Endodermal cell (in vitro differentiated cells): Measurements from ENCODE around the gene CDH13. TPM values are rescaled to one million over a fixed set of nuclear protein-coding genes. Genes with fewer than 3 reads are reported as not detected.

ENCODE experiments used
- DNase-seq: peaks from one replicate; pipeline ENCODE4 v3.0.0-alpha.2; 2017
- H3K27ac ChIP-seq: 2 replicates; pipeline ENCODE4 v1.5.1; 2013; ENCODE audit warnings: mild to moderate bottlenecking, low read depth, low read length, moderate library complexity
- H3K27me3 ChIP-seq: 2 replicates; pipeline ENCODE4 v1.6.1; 2013; ENCODE audit warnings: mild to moderate bottlenecking, low read length, moderate library complexity; ENCODE audit not compliant: insufficient read depth, control insufficient read depth, poor library complexity, severe bottlenecking
- H3K36me3 ChIP-seq: 2 replicates; pipeline ENCODE4 v1.7.0; 2013; ENCODE audit warnings: mild to moderate bottlenecking, low read length, moderate library complexity; ENCODE audit not compliant: control insufficient read depth, insufficient read depth
- H3K4me1 ChIP-seq: one replicate; pipeline ENCODE4 v1.7.0; 2013; ENCODE audit warnings: low read length; ENCODE audit not compliant: control insufficient read depth, insufficient read depth
- H3K4me3 ChIP-seq: 2 replicates; pipeline ENCODE4 v1.5.1; 2013; ENCODE audit warnings: mild to moderate bottlenecking, low read length, moderate library complexity
- H3K9ac ChIP-seq: 2 replicates; pipeline ENCODE4 v1.6.1; 2013; ENCODE audit warnings: mild to moderate bottlenecking, low read length, moderate library complexity; ENCODE audit not compliant: poor library complexity, severe bottlenecking; ENCODE audit errors: extremely low read depth
- H3K9me3 ChIP-seq: 2 replicates; pipeline ENCODE4 v1.6.1; 2013; ENCODE audit warnings: mild to moderate bottlenecking, low read length, moderate library complexity; ENCODE audit not compliant: control insufficient read depth
- H3K27ac Mint-ChIP-seq: 2 replicates; pipeline ENCODE4 v1.8.0; 2020; ENCODE audit warnings: mixed read lengths
- H3K27me3 Mint-ChIP-seq: 2 replicates; pipeline ENCODE4 v1.8.0; 2021; ENCODE audit warnings: mild to moderate bottlenecking, mixed read lengths; ENCODE audit not compliant: insufficient read depth
- H3K36me3 Mint-ChIP-seq: 2 replicates; pipeline ENCODE4 v1.8.0; 2020; ENCODE audit warnings: low read depth, mixed read lengths
- H3K4me1 Mint-ChIP-seq: 2 replicates; pipeline ENCODE4 v1.8.0; 2020; ENCODE audit warnings: mixed read lengths
- H3K4me3 Mint-ChIP-seq: 2 replicates; pipeline ENCODE4 v1.8.0; 2020; ENCODE audit warnings: mild to moderate bottlenecking, moderate library complexity, mixed read lengths
- H3K9me3 Mint-ChIP-seq: 2 replicates; pipeline ENCODE4 v1.8.0; 2020; ENCODE audit warnings: mild to moderate bottlenecking, mixed read lengths
- CTCF ChIP-seq: fragments of 200-600 bp; sonication (generic); conservative IDR thresholded peaks from 2 replicates; pipeline ENCODE4 v1.5.0; 2021; ENCODE audit warnings: antibody characterized with exemption, mild to moderate bottlenecking
- WGBS, 2 experiments: methylation state at CpG; one replicate each; pipeline versions ENCODE4 v1.1.5 to v1.1.7; 2013; ENCODE audit warnings: missing lambda C conversion rate in 2 of 2, mixed read lengths in 1 of 2; ENCODE audit not compliant: insufficient coverage in 1 of 2, insufficient read length in 1 of 2; 5-methylcytosine and 5-hydroxymethylcytosine counted together
- total RNA-seq, 2 donors: library from RNA; stranded (reverse); fragmentation: NEBNext Ultra II Directional in 1 of 2; extraction: Animal tissue kit (Norgen Biotek cat#: 25700) in 1 of 2; gene quantifications; 2 replicates in 1 of 2; 3 replicates in 1 of 2; pipeline ENCODE4 v1.2.1, GENCODE V29; 2021

CDH13 gene
- total RNA-seq, 2 donors from 2014 or later, result 0.86 to 1.8 TPM

- no peak for TF ChIP-seq CTCF
- Histone ChIP-seq H3K27ac (no peak overlapping the region), H3K36me3 (no peaks in the 10 kb centered on the region), H3K4me3 (no peak overlapping the region), H3K27me3 (no peaks in the 10 kb centered on the region), H3K9me3 (no peaks in the 10 kb centered on the region), H3K9ac (no peak overlapping the region), H3K4me1 (no peaks in the 10 kb centered on the region)
- no peaks in the 10 kb centered on the region for H3K4me1 Mint-ChIP-seq
- H3K27ac Mint-ChIP-seq, result no peak overlapping the region
- DNase-seq, result no peak
- H3K9me3 Mint-ChIP-seq, result no peaks in the 10 kb centered on the region
- WGBS, 2 experiments, result 42 to 50% methylated on average over 2 to 4 of the region's 6 CpGs
- H3K4me3 Mint-ChIP-seq, result no peak overlapping the region
- no peaks in the 10 kb centered on the region for H3K36me3 Mint-ChIP-seq
- H3K27me3 Mint-ChIP-seq, result peaks cover 2% of the 10 kb centered on the region
These were observed 612.4 kb downstream of the CDH13 start for GRCh38 chr16:83238949-83239691.

- Histone ChIP-seq H3K4me3 (no peak overlapping the region), H3K9me3 (no peaks in the 10 kb centered on the region), H3K27ac (no peak overlapping the region), H3K27me3 (no peaks in the 10 kb centered on the region), H3K36me3 (no peaks in the 10 kb centered on the region), H3K4me1 (no peaks in the 10 kb centered on the region), H3K9ac (no peak overlapping the region)
- Mint-ChIP-seq H3K27me3 (peaks cover 5% of the 10 kb centered on the region), H3K27ac (no peak overlapping the region), H3K4me3 (no peak overlapping the region), H3K36me3 (no peaks in the 10 kb centered on the region), H3K9me3 (no peaks in the 10 kb centered on the region), H3K4me1 (peaks cover 15% of the 10 kb centered on the region)
- 70% methylated on average over 2 of the region's 2 CpGs; no CpG with 5 or more reads in 1 of the 2 experiments for WGBS, 2 experiments
- no peak for TF ChIP-seq CTCF
- DNase-seq, result no peak
These were observed 617.3 kb downstream of the CDH13 start for GRCh38 chr16:83244057-83244456.

GRCh38 chr16:83245061-83245460 is 618.3 kb downstream of the CDH13 start:
- WGBS, 2 experiments, result 80 to 100% methylated on average over 1 of the region's 1 CpG
- Histone ChIP-seq H3K27me3 (no peaks in the 10 kb centered on the region), H3K4me1 (no peaks in the 10 kb centered on the region), H3K9ac (no peak overlapping the region), H3K4me3 (no peak overlapping the region), H3K27ac (no peak overlapping the region), H3K9me3 (no peaks in the 10 kb centered on the region), H3K36me3 (no peaks in the 10 kb centered on the region)
- Mint-ChIP-seq H3K4me1 (peaks cover 15% of the 10 kb centered on the region), H3K27ac (no peak overlapping the region), H3K36me3 (no peaks in the 10 kb centered on the region), H3K9me3 (no peaks in the 10 kb centered on the region), H3K27me3 (peaks cover 5% of the 10 kb centered on the region), H3K4me3 (no peak overlapping the region)
- DNase-seq, result no peak
- no peak for TF ChIP-seq CTCF
